GM23248 (cell line): Measurements from ENCODE around the gene HPGD. TPM values are rescaled to one million over a fixed set of nuclear protein-coding genes. Genes with fewer than 3 reads are reported as not detected.

Source experiments
- DNase-seq: peaks from one replicate; pipeline ENCODE4 v3.0.0-alpha.2; 2015
- H2AFZ ChIP-seq: fragments of 200-600 bp; sonication (generic); 2 replicates; pipeline ENCODE4 v1.6.1; 2016; ENCODE audit warnings: antibody characterized with exemption
- H3F3A ChIP-seq: fragments of 200-600 bp; sonication (generic); 2 replicates; pipeline ENCODE4 v1.6.1; 2016; ENCODE audit warnings: mild to moderate bottlenecking, antibody characterized with exemption, mixed run types; ENCODE audit not compliant: insufficient read depth
- H3K27ac ChIP-seq: fragments of 200-600 bp; sonication (generic); 2 replicates; pipeline ENCODE4 v1.5.1; 2016; ENCODE audit warnings: mild to moderate bottlenecking
- H3K27me3 ChIP-seq: fragments of 200-600 bp; sonication (generic); replicated peaks from 2 replicates; pipeline ENCODE4 v1.6.1; 2016; ENCODE audit warnings: mild to moderate bottlenecking; ENCODE audit not compliant: insufficient read depth
- H3K36me3 ChIP-seq: fragments of 200-600 bp; sonication (generic); 2 replicates; pipeline ENCODE4 v1.6.1; 2016; ENCODE audit warnings: low read depth, mild to moderate bottlenecking
- H3K4me1 ChIP-seq: fragments of 200-600 bp; sonication (generic); 2 replicates; pipeline ENCODE4 v1.6.1; 2016; ENCODE audit warnings: mild to moderate bottlenecking; ENCODE audit not compliant: insufficient read depth
- H3K4me2 ChIP-seq: fragments of 200-600 bp; sonication (generic); one replicate; pipeline ENCODE4 v1.6.1; 2016; ENCODE audit warnings: mild to moderate bottlenecking; ENCODE audit not compliant: unreplicated experiment
- H3K4me3 ChIP-seq: fragments of 200-600 bp; sonication (generic); 2 replicates; pipeline ENCODE4 v1.5.1; 2016; ENCODE audit warnings: mild to moderate bottlenecking
- H3K79me2 ChIP-seq: fragments of 200-600 bp; sonication (generic); 2 replicates; pipeline ENCODE4 v1.6.1; 2016; ENCODE audit warnings: mild to moderate bottlenecking; ENCODE audit not compliant: insufficient read depth
- H3K9ac ChIP-seq: fragments of 200-600 bp; sonication (generic); 2 replicates; pipeline ENCODE4 v1.6.1; 2016; ENCODE audit warnings: mild to moderate bottlenecking
- H3K9me2 ChIP-seq: fragments of 200-600 bp; sonication (generic); 2 replicates; pipeline ENCODE4 v1.6.1; 2016; ENCODE audit warnings: mixed run types, mild to moderate bottlenecking, moderate library complexity; ENCODE audit not compliant: insufficient read depth
- H3K9me3 ChIP-seq: fragments of 200-600 bp; sonication (generic); one replicate; pipeline ENCODE4 v1.6.1; 2017; ENCODE audit warnings: low read depth
- H4K20me1 ChIP-seq: fragments of 200-600 bp; sonication (generic); 2 replicates; pipeline ENCODE4 v1.6.0; 2016; ENCODE audit not compliant: insufficient read depth
- EZH2 ChIP-seq: fragments of 200-600 bp; sonication (generic); IDR thresholded peaks from 2 replicates; pipeline ENCODE4 v1.6.1; 2018; ENCODE audit warnings: antibody characterized with exemption, mild to moderate bottlenecking; ENCODE audit not compliant: insufficient read depth, poor library complexity, severe bottlenecking
- EZH2phosphoT487 ChIP-seq: fragments of 200-600 bp; sonication (generic); IDR thresholded peaks from 2 replicates; pipeline ENCODE4 v1.6.1; 2018; ENCODE audit warnings: antibody characterized with exemption, moderate library complexity, mild to moderate bottlenecking, low read depth; ENCODE audit not compliant: insufficient read depth
- WGBS, 2 experiments: methylation state at CpG; one replicate each; pipeline ENCODE4 v1.1.6; 2015 to 2017; ENCODE audit warnings: low lambda C conversion rate in 2 of 2, low coverage in 1 of 2; ENCODE audit errors: missing lambda C conversion rate in 2 of 2; 5-methylcytosine and 5-hydroxymethylcytosine counted together
- in situ Hi-C: fragments of 300-500 bp; cut with MboI; formaldehyde crosslinking; loops from 2 replicates; pipeline ENCODE4 v1.15.0; 2020
- polyA plus RNA-seq: library from polyadenylated mRNA; unstranded; fragments of >200 nt; fragmentation: Nextera tagmentation; extraction: Ambion mirVana; gene quantifications from 2 replicates; pipeline ENCODE4 v1.2.1, GENCODE V29; 2016
- total RNA-seq: library from RNA; depleted of rRNA; stranded (reverse); fragments of >200 nt; shearing (Covaris generic); gene quantifications from 2 replicates; pipeline ENCODE4 v1.2.3, GENCODE V29; 2014

Gene HPGD
- total and polyA plus RNA-seq, 2 experiments from 2014 or later, result not detected

DNA sequence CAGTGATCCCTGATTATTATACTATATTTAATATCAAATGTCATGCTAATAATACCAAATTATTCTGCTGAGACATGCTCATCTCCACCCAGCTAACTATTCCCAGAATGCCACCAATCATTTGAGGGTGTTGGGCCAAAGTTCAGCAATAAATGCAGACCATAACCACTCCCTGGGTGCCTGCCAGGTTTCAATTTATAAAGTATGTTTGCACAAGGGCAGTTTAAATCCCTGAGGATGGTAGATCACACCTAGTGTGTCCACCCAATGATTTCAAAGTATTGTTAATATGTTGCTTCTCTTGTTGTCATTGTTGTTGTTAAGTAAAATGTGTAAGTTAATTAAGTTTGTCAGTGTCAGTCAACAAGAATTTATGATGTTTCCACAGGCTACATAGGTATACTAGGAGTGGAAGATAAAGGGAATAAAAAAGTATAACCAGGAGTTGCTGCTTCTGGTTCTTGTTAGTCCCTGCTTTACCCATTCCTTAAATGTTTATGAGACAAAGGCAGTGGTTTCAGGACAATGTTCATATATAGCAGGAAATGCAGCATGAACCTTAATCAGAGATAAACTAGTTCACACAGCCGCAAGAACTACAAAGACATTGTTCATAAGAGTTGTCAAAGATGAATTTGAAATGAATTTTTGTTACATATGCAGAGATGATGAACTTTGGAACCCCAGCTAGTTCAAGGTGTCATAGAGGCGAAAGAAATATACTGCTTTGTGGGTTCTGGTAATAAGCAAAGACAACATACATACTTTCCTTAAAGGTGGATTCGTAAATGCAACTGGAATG is 25.5 kb downstream of the HPGD start:
- Histone ChIP-seq H3F3A (no peaks in the 10 kb centered on the region), H4K20me1 (no peaks in the 10 kb centered on the region), H3K4me3 (no peak overlapping the region), H3K27ac (no peak overlapping the region), H3K9me3 (no peaks in the 10 kb centered on the region), H3K9ac (no peak overlapping the region), H2AFZ (no peak overlapping the region), H3K27me3 (peaks cover 25% of the 10 kb centered on the region), H3K4me2 (no peak overlapping the region), H3K4me1 (no peaks in the 10 kb centered on the region), H3K79me2 (no peaks in the 10 kb centered on the region), H3K36me3 (no peaks in the 10 kb centered on the region), H3K9me2 (0 out of 2 replicates have a peak, but pooled peaks cover 5% of the 10 kb centered on the region)
- TF ChIP-seq EZH2, result no peak
- no peak for TF ChIP-seq EZH2phosphoT487
- in situ Hi-C loops, result no loop called here
- no peak for DNase-seq
- WGBS, 2 experiments, result 75 to 88% methylated on average over 3 of the region's 3 CpGs

GRCh38 chr4:174495626-174496025 is 26.7 kb downstream of the HPGD start:
- Histone ChIP-seq H3K9me3 (no peaks in the 10 kb centered on the region), H3K9ac (no peak overlapping the region), H3K79me2 (no peaks in the 10 kb centered on the region), H3K4me1 (no peaks in the 10 kb centered on the region), H3K36me3 (no peaks in the 10 kb centered on the region), H3K9me2 (0 out of 2 replicates have a peak, but pooled peaks cover 5% of the 10 kb centered on the region), H3K27ac (no peak overlapping the region), H3K27me3 (peaks cover 32% of the 10 kb centered on the region), H3K4me2 (no peak overlapping the region), H2AFZ (no peak overlapping the region), H3K4me3 (no peak overlapping the region), H4K20me1 (no peaks in the 10 kb centered on the region), H3F3A (no peaks in the 10 kb centered on the region)
- DNase-seq, result no peak
- in situ Hi-C loops, result no loop called here
- WGBS, 2 experiments, result 50 to 55% methylated on average over 2 of the region's 2 CpGs
- no peak for TF ChIP-seq EZH2phosphoT487
- TF ChIP-seq EZH2, result no peak

- no peak overlapping the region for H3K4me2 ChIP-seq
- no peaks in the 10 kb centered on the region for H3K79me2 ChIP-seq
- H3K9me3 ChIP-seq, result no peaks in the 10 kb centered on the region
- 0 out of 2 replicates have a peak, but pooled peaks cover 5% of the 10 kb centered on the region for H3K9me2 ChIP-seq
- no peak overlapping the region for H2AFZ ChIP-seq
- no peak overlapping the region for H3K4me3 ChIP-seq
- in situ Hi-C loops, result no loop called here
- no peak for DNase-seq
- H3K27me3 ChIP-seq, result peaks cover 32% of the 10 kb centered on the region; the same call in 1 of the 2 replicates
- no peaks in the 10 kb centered on the region for H3K36me3 ChIP-seq
- H3K4me1 ChIP-seq, result 0 out of 2 replicates have a peak, but pooled peaks cover 6% of the 10 kb centered on the region
- H3F3A ChIP-seq, result no peaks in the 10 kb centered on the region
- H4K20me1 ChIP-seq, result no peaks in the 10 kb centered on the region
- no peak overlapping the region for H3K27ac ChIP-seq
- no peak overlapping the region for H3K9ac ChIP-seq
- 73 to 86% methylated on average over 3 of the region's 3 CpGs for WGBS, 2 experiments
- TF ChIP-seq EZH2, result no peak
- TF ChIP-seq EZH2phosphoT487, result no peak
Measured at GRCh38 chr4:174494726-174495125, 27.6 kb downstream of the HPGD start.

- Histone ChIP-seq H3F3A (no peaks in the 10 kb centered on the region), H3K79me2 (no peaks in the 10 kb centered on the region), H3K4me3 (no peak overlapping the region), H3K9me3 (no peaks in the 10 kb centered on the region), H3K4me2 (no peak overlapping the region), H3K9me2 (0 out of 2 replicates have a peak, but pooled peaks cover 5% of the 10 kb centered on the region), H3K4me1 (0 out of 2 replicates have a peak, but pooled peaks cover 6% of the 10 kb centered on the region), H3K9ac (no peak overlapping the region), H2AFZ (no peak overlapping the region), H3K27ac (no peak overlapping the region), H3K36me3 (no peaks in the 10 kb centered on the region), H4K20me1 (no peaks in the 10 kb centered on the region), H3K27me3 (peaks cover 27% of the 10 kb centered on the region; the same call in 1 of the 2 replicates)
- TF ChIP-seq EZH2 (no peak), EZH2phosphoT487 (no peak)
- no peak for DNase-seq
- in situ Hi-C loops, result no loop called here
Measured at GRCh38 chr4:174494146-174494545, 28.1 kb downstream of the HPGD start.
